ENCODE data around the gene POLR3G. TPM values are rescaled to one million over a fixed set of nuclear protein-coding genes. Genes with fewer than 3 reads are reported as not detected.

The POLR3G gene
- 11.8 TPM for polyA plus RNA-seq (2012; ENCODE audit: low read depth, missing spikeins)

GRCh38 chr5:90474235-90475107, at the start of gene POLR3G, which contains the start of gene MBLAC2:
Gene POLR3G (plus strand): TSS chr5:90474864. CDS start chr5:90485568, 10,704 bp downstream.
Gene MBLAC2 (minus strand): TSS chr5:90474771. CDS start chr5:90474292, 479 bp downstream.
- FAIRE-seq (peak; percentile 95), DNase-seq (ENCODE audit: insufficient read length, low spot score) (peak; percentile 78)
- TF ChIP-seq POU2F2 (IDR thresholded peaks at IDR 0.05; ENCODE audit: low read depth, low read length) (peak; percentile 63; the same call in 1 of the 2 replicates), TAF1 (IDR thresholded peaks at IDR 0.05; ENCODE audit: low read depth, low read length) (peak; percentile 60), SPI1 (IDR thresholded peaks at IDR 0.05; ENCODE audit: low read depth, low read length) (peak; percentile 22; the same call in 1 of the 2 replicates), POLR2AphosphoS5 (IDR thresholded peaks at IDR 0.05; ENCODE audit: low read depth, low read length) (peak; percentile 92), POLR2A (IDR thresholded peaks at IDR 0.05; ENCODE audit: low read depth, low read length) (peak; percentile 78), PAX5 (IDR thresholded peaks at IDR 0.05; ENCODE audit: insufficient read depth, low read length, severe bottlenecking) (peak; percentile 2)

- no peak for FAIRE-seq
- no peak for DNase-seq (ENCODE audit: insufficient read length, low spot score)
- TF ChIP-seq POLR2A (IDR thresholded peaks at IDR 0.05; ENCODE audit: low read depth, low read length) (no peak), POLR2AphosphoS5 (IDR thresholded peaks at IDR 0.05; ENCODE audit: low read depth, low read length) (no peak), TAF1 (IDR thresholded peaks at IDR 0.05; ENCODE audit: low read depth, low read length) (no peak), SPI1 (IDR thresholded peaks at IDR 0.05; ENCODE audit: low read depth, low read length) (no peak), POU2F2 (IDR thresholded peaks at IDR 0.05; ENCODE audit: low read depth, low read length) (no peak), PAX5 (IDR thresholded peaks at IDR 0.05; ENCODE audit: insufficient read depth, low read length, severe bottlenecking) (no peak)
Measured at GRCh38 chr5:90434116-90434714, 40.4 kb upstream of the POLR3G start.

- DNase-seq (ENCODE audit: insufficient read length, low spot score): no peak
- no peak for TF ChIP-seq PAX5 (IDR thresholded peaks at IDR 0.05; ENCODE audit: insufficient read depth, low read length, severe bottlenecking)
- no peak for TF ChIP-seq POLR2A (IDR thresholded peaks at IDR 0.05; ENCODE audit: low read depth, low read length)
- no peak for TF ChIP-seq POLR2AphosphoS5 (IDR thresholded peaks at IDR 0.05; ENCODE audit: low read depth, low read length)
- no peak for TF ChIP-seq SPI1 (IDR thresholded peaks at IDR 0.05; ENCODE audit: low read depth, low read length)
- TF ChIP-seq POU2F2 (IDR thresholded peaks at IDR 0.05; ENCODE audit: low read depth, low read length): no peak
- TF ChIP-seq TAF1 (IDR thresholded peaks at IDR 0.05; ENCODE audit: low read depth, low read length): no peak
- FAIRE-seq: no peak
Measured at GRCh38 chr5:90437663-90438062, 37.0 kb upstream of the POLR3G start.

- TF ChIP-seq TAF1 (IDR thresholded peaks at IDR 0.05; ENCODE audit: low read depth, low read length) (no peak), PAX5 (IDR thresholded peaks at IDR 0.05; ENCODE audit: insufficient read depth, low read length, severe bottlenecking) (no peak), POU2F2 (IDR thresholded peaks at IDR 0.05; ENCODE audit: low read depth, low read length) (no peak), POLR2AphosphoS5 (IDR thresholded peaks at IDR 0.05; ENCODE audit: low read depth, low read length) (no peak), POLR2A (IDR thresholded peaks at IDR 0.05; ENCODE audit: low read depth, low read length) (no peak), SPI1 (IDR thresholded peaks at IDR 0.05; ENCODE audit: low read depth, low read length) (no peak)
- no peak for FAIRE-seq
- no peak for DNase-seq (ENCODE audit: insufficient read length, low spot score)
Measured at GRCh38 chr5:90438100-90438499, 36.6 kb upstream of the POLR3G start.

- DNase-seq (ENCODE audit: insufficient read length, low spot score) (no peak), FAIRE-seq (no peak)
- TF ChIP-seq PAX5 (IDR thresholded peaks at IDR 0.05; ENCODE audit: insufficient read depth, low read length, severe bottlenecking) (no peak), POLR2A (IDR thresholded peaks at IDR 0.05; ENCODE audit: low read depth, low read length) (no peak), SPI1 (IDR thresholded peaks at IDR 0.05; ENCODE audit: low read depth, low read length) (no peak), TAF1 (IDR thresholded peaks at IDR 0.05; ENCODE audit: low read depth, low read length) (no peak), POU2F2 (IDR thresholded peaks at IDR 0.05; ENCODE audit: low read depth, low read length) (no peak), POLR2AphosphoS5 (IDR thresholded peaks at IDR 0.05; ENCODE audit: low read depth, low read length) (no peak)
Measured at GRCh38 chr5:90440644-90441043, 34.0 kb upstream of the POLR3G start.

- FAIRE-seq (no peak), DNase-seq (ENCODE audit: insufficient read length, low spot score) (no peak)
- no peak for TF ChIP-seq POU2F2 (IDR thresholded peaks at IDR 0.05; ENCODE audit: low read depth, low read length)
Measured at GRCh38 chr5:90446961-90447360, 27.7 kb upstream of the POLR3G start.

- TF ChIP-seq POLR2A (IDR thresholded peaks at IDR 0.05; ENCODE audit: low read depth, low read length): no peak
- no peak for TF ChIP-seq TAF1 (IDR thresholded peaks at IDR 0.05; ENCODE audit: low read depth, low read length)
- no peak for TF ChIP-seq POLR2AphosphoS5 (IDR thresholded peaks at IDR 0.05; ENCODE audit: low read depth, low read length)
- no peak for TF ChIP-seq PAX5 (IDR thresholded peaks at IDR 0.05; ENCODE audit: insufficient read depth, low read length, severe bottlenecking)
- no peak for TF ChIP-seq SPI1 (IDR thresholded peaks at IDR 0.05; ENCODE audit: low read depth, low read length)
- TF ChIP-seq POU2F2 (IDR thresholded peaks at IDR 0.05; ENCODE audit: low read depth, low read length): no peak
- DNase-seq (ENCODE audit: insufficient read length, low spot score): no peak
- peak; percentile 23 for FAIRE-seq
Measured at GRCh38 chr5:90461288-90461687, 13.4 kb upstream of the POLR3G start.

GRCh38 chr5:90472783-90473395, 1.8 kb upstream of the POLR3G start:
- peak; percentile 16 for FAIRE-seq
- TF ChIP-seq TAF1 (IDR thresholded peaks at IDR 0.05; ENCODE audit: low read depth, low read length): no peak
- TF ChIP-seq POU2F2 (IDR thresholded peaks at IDR 0.05; ENCODE audit: low read depth, low read length): no peak
- TF ChIP-seq PAX5 (IDR thresholded peaks at IDR 0.05; ENCODE audit: insufficient read depth, low read length, severe bottlenecking): no peak
- no peak for TF ChIP-seq SPI1 (IDR thresholded peaks at IDR 0.05; ENCODE audit: low read depth, low read length)
- no peak for TF ChIP-seq POLR2A (IDR thresholded peaks at IDR 0.05; ENCODE audit: low read depth, low read length)
- TF ChIP-seq POLR2AphosphoS5 (IDR thresholded peaks at IDR 0.05; ENCODE audit: low read depth, low read length): no peak

More at GRCh38 chr5:90472783-90473395, 1.8 kb upstream of the POLR3G start:
- DNase-seq (ENCODE audit: insufficient read length, low spot score): no peak

All from GM12891 (cell line).